GM12891 (cell line): ENCODE data around the gene LHFPL2. TPM values are rescaled to one million over a fixed set of nuclear protein-coding genes. Genes with fewer than 3 reads are reported as not detected.
"Not testable (repeated sequence)": the region's sequence is repeated elsewhere in the genome, so short reads cannot be mapped to it uniquely, and the experiment has no call there.

Experiments
- DNase-seq: peaks from one replicate; pipeline ENCODE4 v3.0.0; 2011; ENCODE audit warnings: low spot score; ENCODE audit not compliant: insufficient read length
- FAIRE-seq: peaks from 2 replicates; lab custom pipeline; 2011; peaks lifted over from hg19 to GRCh38; lab: Jason Lieb, UNC
- PAX5 ChIP-seq: IDR thresholded peaks from 2 replicates; pipeline ENCODE4 v1.6.1; 2011; ENCODE audit warnings: low read length, moderate library complexity, mild to moderate bottlenecking; ENCODE audit not compliant: insufficient read depth, severe bottlenecking
- POLR2A ChIP-seq: IDR thresholded peaks from 2 replicates; pipeline ENCODE4 v1.6.1; 2011; ENCODE audit warnings: low read depth, low read length, control low read depth
- POLR2AphosphoS5 ChIP-seq: IDR thresholded peaks from 2 replicates; pipeline ENCODE4 v1.6.1; 2011; ENCODE audit warnings: low read depth, low read length, control low read depth
- POU2F2 ChIP-seq: IDR thresholded peaks from 2 replicates; pipeline ENCODE4 v1.6.1; 2011; ENCODE audit warnings: low read depth, mild to moderate bottlenecking, control low read depth, low read length, moderate library complexity
- SPI1 ChIP-seq: IDR thresholded peaks from 2 replicates; pipeline ENCODE4 v1.6.1; 2011; ENCODE audit warnings: low read depth, low read length, control low read depth
- TAF1 ChIP-seq: IDR thresholded peaks from 2 replicates; pipeline ENCODE4 v1.6.1; 2011; ENCODE audit warnings: low read depth, low read length, control low read depth
- polyA plus RNA-seq: library from polyadenylated mRNA; unstranded; fragments of >200 nt; gene quantifications from one replicate; pipeline ENCODE4 v1.2.1, GENCODE V29; 2012; ENCODE audit warnings: low read depth, missing spikeins, inconsistent platforms; ENCODE audit not compliant: missing spikeins

The LHFPL2 gene
- polyA plus RNA-seq = 11.6 TPM

DNA sequence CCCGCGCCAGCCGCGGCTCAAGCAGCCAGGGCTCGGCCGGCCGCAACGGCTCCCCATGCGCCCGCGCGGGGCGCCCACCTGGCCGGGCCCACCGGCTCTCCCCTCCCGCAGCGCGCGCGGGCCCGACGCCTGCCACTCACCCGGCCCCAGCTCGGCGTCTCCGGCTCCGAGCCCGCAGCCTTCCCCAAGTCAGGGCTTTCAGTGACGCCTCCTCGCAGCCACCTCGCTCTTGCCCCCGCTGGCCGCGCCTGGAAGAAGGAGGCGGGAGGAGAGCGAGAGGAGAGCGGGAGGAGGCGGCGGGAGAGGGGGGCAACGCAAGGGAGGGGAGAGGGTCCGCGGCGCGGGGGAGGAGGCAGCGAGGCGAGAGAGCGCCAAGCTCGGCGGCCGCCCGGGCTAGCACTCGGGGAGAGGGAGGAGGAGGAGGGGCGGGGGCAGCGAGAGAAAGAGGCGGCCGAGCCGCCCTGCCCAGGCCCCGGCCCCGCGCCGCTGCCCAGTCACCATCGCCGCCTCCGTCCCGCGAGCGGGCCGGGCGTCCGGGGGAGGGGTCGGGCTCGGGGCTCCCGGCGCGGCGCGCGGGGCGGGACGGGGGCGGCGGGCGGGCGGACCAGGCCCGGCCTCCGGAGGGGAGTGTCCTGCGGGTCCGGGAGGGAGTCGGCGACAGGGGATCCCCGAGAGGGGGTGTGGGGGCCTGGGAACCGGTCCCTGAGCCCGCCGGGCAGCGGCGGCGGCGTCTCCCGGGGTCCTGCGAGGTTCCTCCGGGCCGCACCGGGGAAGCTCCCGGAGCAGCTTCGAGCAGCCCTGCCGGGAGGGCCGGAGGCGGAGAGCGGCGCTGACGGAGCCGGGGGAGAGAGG lies at the start of gene LHFPL2:
Gene LHFPL2, minus strand, starts transcription at position 414 of the 852 bp plus-strand sequence. CDS start 138,559 bp downstream, outside the sequence.
- FAIRE-seq (peak; percentile 62), DNase-seq (peak; percentile 71)
- TF ChIP-seq TAF1 = no peak
- no peak for TF ChIP-seq POLR2AphosphoS5
- TF ChIP-seq SPI1 = no peak
- no peak for TF ChIP-seq POLR2A
- TF ChIP-seq PAX5 = no peak
- no peak for TF ChIP-seq POU2F2

DNA sequence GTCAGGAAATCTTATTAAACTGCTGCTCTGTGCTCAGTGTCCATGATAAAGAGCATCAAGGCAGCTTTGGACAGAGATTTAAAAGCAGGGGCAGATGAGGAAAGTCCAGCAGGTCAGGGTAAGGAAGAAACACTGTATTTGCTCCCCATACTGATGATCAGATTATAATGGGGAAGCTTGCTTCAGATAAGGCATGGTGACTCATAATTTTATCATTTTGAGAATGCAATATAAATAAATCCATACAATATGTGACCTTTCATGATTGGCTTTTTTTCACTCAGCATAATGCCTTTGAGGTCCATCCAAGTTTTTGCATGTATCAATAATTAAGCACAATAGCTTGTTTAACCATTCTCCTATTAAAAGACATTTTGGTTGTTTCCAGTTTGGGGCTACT lies 48.1 kb upstream of the LHFPL2 start:
- no peak for TF ChIP-seq SPI1
- no peak for TF ChIP-seq TAF1
- no peak for TF ChIP-seq PAX5
- TF ChIP-seq POLR2A = no peak
- no peak for TF ChIP-seq POU2F2
- no peak for FAIRE-seq
- DNase-seq = no peak

DNA sequence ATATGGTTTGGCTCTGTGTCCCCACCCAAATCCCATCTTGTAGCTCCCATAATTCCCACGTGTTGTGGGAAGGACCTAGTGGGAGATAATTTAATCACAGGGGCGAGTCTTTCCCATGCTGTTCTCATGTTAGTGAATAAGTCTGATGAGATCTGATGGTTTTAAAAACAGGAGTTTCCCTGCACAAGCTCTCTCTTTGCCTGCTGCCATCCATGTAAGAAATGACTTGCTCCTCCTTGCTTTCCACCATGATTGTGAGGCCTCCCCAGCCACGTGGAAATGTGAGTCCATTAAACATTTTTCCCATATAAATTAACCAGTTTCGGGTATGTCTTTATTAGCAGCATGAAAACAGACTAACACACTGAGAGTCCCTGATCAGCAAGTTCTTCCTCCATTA lies 47.5 kb upstream of the LHFPL2 start:
- FAIRE-seq, DNase-seq: not testable (repeated sequence)

- TF ChIP-seq POU2F2 (no peak), SPI1 (no peak), POLR2A (no peak), POLR2AphosphoS5 (no peak), PAX5 (no peak), TAF1 (no peak)
- no peak for DNase-seq
- no peak for FAIRE-seq
Measured at GRCh38 chr5:78693339-78693738, 44.8 kb upstream of the LHFPL2 start.

DNA sequence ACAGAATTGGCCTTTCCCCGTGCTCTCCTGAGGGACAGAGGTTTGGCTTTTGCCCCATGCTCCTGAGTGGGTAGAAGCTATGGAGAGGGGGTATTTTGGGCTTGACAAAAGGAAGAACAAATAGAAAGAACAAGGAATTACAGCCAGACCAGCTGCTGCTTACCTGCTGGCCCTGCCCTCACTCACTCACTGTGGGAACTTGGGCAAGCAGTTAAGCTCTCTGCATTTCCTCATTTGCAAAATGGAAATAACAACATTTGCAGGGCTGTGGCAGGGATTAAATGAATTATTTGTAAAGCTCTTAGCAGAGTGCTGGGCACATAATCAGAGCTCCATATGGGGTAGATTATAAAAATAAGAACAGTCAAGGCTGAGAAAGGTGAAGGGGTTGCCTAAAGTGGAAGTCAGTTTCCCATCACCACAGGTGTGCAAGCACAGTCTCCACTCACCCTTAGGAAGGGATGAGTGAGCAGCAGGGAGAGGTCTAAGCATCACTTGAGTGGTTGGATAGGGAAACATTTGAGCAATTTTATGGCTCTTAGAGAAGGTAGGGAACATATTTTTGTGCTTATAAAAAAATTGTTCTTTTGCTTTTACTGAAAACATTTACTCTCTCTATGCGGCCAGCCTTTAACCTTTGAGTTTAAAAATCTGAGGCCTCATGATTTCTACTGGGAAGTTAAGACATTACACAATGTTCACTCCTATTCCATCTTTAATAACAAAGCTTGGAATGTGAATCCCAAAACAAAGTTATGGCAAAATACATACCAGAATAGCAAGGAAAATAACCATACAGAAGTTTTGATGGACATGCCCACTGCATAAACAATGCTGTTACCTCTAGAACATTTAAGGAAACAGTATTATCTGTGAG lies 42.8 kb upstream of the LHFPL2 start:
- TF ChIP-seq SPI1 (peak; percentile 52; the same call in 1 of the 2 replicates), POU2F2 (no peak)
- DNase-seq = no peak
- FAIRE-seq = no peak

- TF ChIP-seq PAX5 (no peak), SPI1 (no peak), TAF1 (no peak)
- FAIRE-seq (no peak), DNase-seq (no peak)
Measured at GRCh38 chr5:78690253-78690972, 41.8 kb upstream of the LHFPL2 start.

DNA sequence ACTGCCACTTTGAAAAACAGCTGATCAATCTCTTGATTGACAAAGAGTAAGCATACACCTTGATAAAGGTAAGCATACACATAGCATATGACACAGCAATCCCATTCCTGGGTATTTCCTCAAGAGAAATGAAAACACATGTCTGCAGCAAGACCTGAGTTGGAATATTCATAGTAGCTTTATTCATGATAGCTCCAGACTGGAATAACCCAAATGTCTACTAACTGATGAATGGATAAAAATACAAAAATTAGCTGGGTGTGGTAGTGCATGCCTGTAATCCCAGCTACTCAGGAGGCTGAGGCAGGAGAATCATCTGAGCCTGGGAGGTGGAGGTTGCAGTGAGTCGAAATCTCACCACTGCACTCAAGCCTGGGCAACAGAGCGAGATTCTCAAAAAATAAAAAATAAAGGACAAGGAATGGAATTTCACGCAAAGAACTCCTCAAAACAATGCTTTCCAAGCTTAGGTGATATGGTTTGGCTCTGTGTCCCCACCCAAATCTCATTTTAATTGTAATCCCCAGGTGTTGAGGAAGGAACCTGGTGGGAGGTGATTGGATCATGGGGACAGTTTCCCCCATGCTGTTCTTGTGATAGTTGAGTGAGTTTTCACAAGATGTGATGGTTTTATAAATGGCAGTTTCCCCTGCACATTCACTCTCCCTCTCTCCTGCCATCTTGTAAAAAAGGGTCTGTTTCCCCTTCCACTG lies 41.1 kb upstream of the LHFPL2 start:
- FAIRE-seq (no peak), DNase-seq (no peak)
- no peak for TF ChIP-seq POLR2A
- TF ChIP-seq TAF1 = no peak
- no peak for TF ChIP-seq SPI1
- no peak for TF ChIP-seq POLR2AphosphoS5
- TF ChIP-seq POU2F2 = no peak
- no peak for TF ChIP-seq PAX5

- DNase-seq, FAIRE-seq: not testable (repeated sequence)
Measured at GRCh38 chr5:78687514-78687913, 38.9 kb upstream of the LHFPL2 start.

GRCh38 chr5:78683905-78684304 lies 35.3 kb upstream of the LHFPL2 start:
- FAIRE-seq, DNase-seq: not testable (repeated sequence)
